GM23338 (cell line): ENCODE data around the gene CCIN. TPM values are rescaled to one million over a fixed set of nuclear protein-coding genes. Genes with fewer than 3 reads are reported as not detected.

Experiments used
- ATAC-seq: fragments of 200-7000 bp; cut with Tn5 transposase; 3 replicates; pipeline ENCODE4 v1.9.1; 2020
- DNase-seq: peaks from one replicate; pipeline ENCODE4 v3.0.0-alpha.2; 2015; ENCODE audit warnings: low spot score
- H2AFZ ChIP-seq: fragments of 200-600 bp; sonication (generic); 2 replicates; pipeline ENCODE4 v1.8.0; 2016; ENCODE audit warnings: antibody characterized with exemption, mild to moderate bottlenecking, moderate library complexity
- H3F3A ChIP-seq: fragments of 200-600 bp; sonication (generic); replicated peaks from 2 replicates; pipeline ENCODE4 v1.8.0; 2017; ENCODE audit warnings: antibody characterized with exemption, mixed run types, low read depth
- H3K27ac ChIP-seq: fragments of 200-600 bp; sonication (generic); 2 replicates; pipeline ENCODE4 v1.6.1; 2016; ENCODE audit warnings: low read depth
- H3K27me3 ChIP-seq: fragments of 200-600 bp; sonication (generic); 2 replicates; pipeline ENCODE4 v1.8.0; 2016; ENCODE audit warnings: mild to moderate bottlenecking, mixed run types, moderate library complexity; ENCODE audit not compliant: insufficient read depth
- H3K36me3 ChIP-seq: fragments of 200-600 bp; sonication (generic); 2 replicates; pipeline ENCODE4 v1.8.0; 2016; ENCODE audit warnings: mild to moderate bottlenecking; ENCODE audit not compliant: insufficient read depth
- H3K4me1 ChIP-seq: fragments of 200-600 bp; sonication (generic); 2 replicates; pipeline ENCODE4 v1.8.0; 2016; ENCODE audit warnings: mild to moderate bottlenecking, moderate library complexity; ENCODE audit not compliant: insufficient read depth
- H3K4me2 ChIP-seq: fragments of 200-600 bp; sonication (generic); 2 replicates; pipeline ENCODE4 v1.7.1; 2017; ENCODE audit warnings: mixed run types
- H3K4me3 ChIP-seq: fragments of 200-600 bp; sonication (generic); 2 replicates; pipeline ENCODE4 v1.6.1; 2016; ENCODE audit warnings: mixed run types
- H3K79me2 ChIP-seq: fragments of 200-600 bp; sonication (generic); replicated peaks from 2 replicates; pipeline ENCODE4 v1.8.0; 2017; ENCODE audit warnings: mild to moderate bottlenecking; ENCODE audit not compliant: insufficient read depth
- H3K9me2 ChIP-seq: fragments of 200-600 bp; sonication (generic); 2 replicates; pipeline ENCODE4 v1.8.0; 2017; ENCODE audit not compliant: insufficient read depth
- H4K20me1 ChIP-seq: fragments of 200-600 bp; sonication (generic); replicated peaks from 2 replicates; pipeline ENCODE4 v1.8.0; 2017; ENCODE audit warnings: mild to moderate bottlenecking; ENCODE audit not compliant: insufficient read depth
- H3K27ac Mint-ChIP-seq: 2 replicates; pipeline ENCODE4 v1.8.0; 2020; ENCODE audit warnings: inconsistent platforms, mild to moderate bottlenecking, moderate library complexity, mixed read lengths
- H3K27me3 Mint-ChIP-seq: 3 replicates; pipeline ENCODE4 v1.8.0; 2022; ENCODE audit warnings: low read depth, mild to moderate bottlenecking, moderate library complexity, mixed read lengths, inconsistent platforms; ENCODE audit not compliant: insufficient read depth, poor library complexity
- H3K36me3 Mint-ChIP-seq: 3 replicates; pipeline ENCODE4 v1.8.0; 2021; ENCODE audit warnings: low read depth, mild to moderate bottlenecking, inconsistent platforms, moderate library complexity, mixed read lengths
- H3K4me1 Mint-ChIP-seq: 3 replicates; pipeline ENCODE4 v1.8.0; 2020; ENCODE audit warnings: mild to moderate bottlenecking, inconsistent platforms, mixed read lengths
- H3K4me3 Mint-ChIP-seq: 3 replicates; pipeline ENCODE4 v1.8.0; 2021; ENCODE audit warnings: moderate library complexity, mild to moderate bottlenecking, inconsistent platforms, mixed read lengths
- H3K9me3 Mint-ChIP-seq: 3 replicates; pipeline ENCODE4 v1.8.0; 2020; ENCODE audit warnings: moderate library complexity, mild to moderate bottlenecking, inconsistent platforms, mixed read lengths
- CREB1 ChIP-seq: fragments of 250-450 bp; sonication (Bioruptor Pico); IDR thresholded peaks from 2 replicates; pipeline ENCODE4 v1.5.0; 2020; ENCODE audit warnings: low read depth, mild to moderate bottlenecking, moderate library complexity
- EZH2 ChIP-seq: fragments of 200-600 bp; sonication (generic); IDR thresholded peaks from one replicate; pipeline ENCODE4 v1.8.0; 2017; ENCODE audit warnings: antibody characterized with exemption, mild to moderate bottlenecking, low read depth; ENCODE audit not compliant: unreplicated experiment
- EZH2phosphoT487 ChIP-seq: fragments of 200-600 bp; sonication (generic); IDR thresholded peaks from one replicate; pipeline ENCODE4 v1.8.1; 2018; ENCODE audit warnings: antibody characterized with exemption; ENCODE audit not compliant: unreplicated experiment
- JUNB ChIP-seq: IDR thresholded peaks from one replicate; pipeline ENCODE4 v1.6.1; 2016; ENCODE audit warnings: antibody characterized with exemption; ENCODE audit not compliant: unreplicated experiment
- NANOG ChIP-seq: IDR thresholded peaks from 2 replicates; pipeline ENCODE4 v1.6.1; 2016; ENCODE audit warnings: antibody characterized with exemption, borderline replicate concordance
- POLR2AphosphoS5 ChIP-seq: IDR thresholded peaks from 2 replicates; pipeline ENCODE4 v1.6.1; 2016; ENCODE audit warnings: antibody characterized with exemption, low read depth
- STAT1 ChIP-seq: IDR thresholded peaks from one replicate; pipeline ENCODE4 v1.6.1; 2016; ENCODE audit warnings: antibody characterized with exemption; ENCODE audit not compliant: unreplicated experiment
- ZNF114 ChIP-seq: fragments of 250-450 bp; sonication (Bioruptor Pico); IDR thresholded peaks from 2 replicates; pipeline ENCODE4 v1.5.0; 2020; ENCODE audit warnings: mild to moderate bottlenecking, moderate library complexity
- ZNF331 ChIP-seq: fragments of 250-450 bp; sonication (Bioruptor Pico); IDR thresholded peaks from 2 replicates; pipeline ENCODE4 v1.5.0; 2020; ENCODE audit warnings: low read depth, mild to moderate bottlenecking, moderate library complexity
- long read RNA-seq: library from polyadenylated mRNA; unstranded; transcript quantifications from one replicate; pipeline ENCODE4 v2.0.0, GENCODE V29; 2020; ENCODE audit not compliant: unreplicated experiment
- polyA plus RNA-seq: library from polyadenylated mRNA; unstranded; fragments of >200 nt; fragmentation: Nextera tagmentation; extraction: Ambion mirVana; gene quantifications from 2 replicates; pipeline ENCODE4 v1.2.1, GENCODE V29; 2016
- total RNA-seq: library from RNA; depleted of rRNA; stranded (reverse); fragments of >200 nt; shearing (Covaris generic); gene quantifications from 2 replicates; pipeline ENCODE4 v1.2.3, GENCODE V29; 2014; rRNA removed
- TF ChIP-seq, protein P1 (sequence below): IDR thresholded peaks from one replicate; pipeline ENCODE4 v1.6.1; 2018; ENCODE audit warnings: antibody characterized with exemption; ENCODE audit not compliant: unreplicated experiment
- TF ChIP-seq, protein P2 (sequence below), 2 experiments: fragments of 200-600 bp in 1 of 2; sonication (generic) in 1 of 2; conservative IDR thresholded peaks; 2 replicates each; pipeline versions ENCODE4 v1.5.1 to v1.6.1; 2016 to 2017; ENCODE audit warnings: antibody characterized with exemption in 2 of 2, low read depth in 2 of 2, mild to moderate bottlenecking in 2 of 2, moderate library complexity in 1 of 2
- TF ChIP-seq, protein P3 (sequence below): IDR thresholded peaks from 2 replicates; pipeline ENCODE4 v1.6.1; 2016; ENCODE audit warnings: antibody characterized with exemption
- TF ChIP-seq, protein P4 (sequence below): fragments of 250-450 bp; sonication (Bioruptor Pico); IDR thresholded peaks from 2 replicates; pipeline ENCODE4 v1.5.0; 2020; ENCODE audit warnings: mild to moderate bottlenecking, moderate library complexity

Gene CCIN
- total RNA-seq (0.14 TPM in 1 of 2 replicates, not detected in the other), polyA plus RNA-seq (not detected in 2 replicates)
- long read RNA-seq, result 0 reads

DNA sequence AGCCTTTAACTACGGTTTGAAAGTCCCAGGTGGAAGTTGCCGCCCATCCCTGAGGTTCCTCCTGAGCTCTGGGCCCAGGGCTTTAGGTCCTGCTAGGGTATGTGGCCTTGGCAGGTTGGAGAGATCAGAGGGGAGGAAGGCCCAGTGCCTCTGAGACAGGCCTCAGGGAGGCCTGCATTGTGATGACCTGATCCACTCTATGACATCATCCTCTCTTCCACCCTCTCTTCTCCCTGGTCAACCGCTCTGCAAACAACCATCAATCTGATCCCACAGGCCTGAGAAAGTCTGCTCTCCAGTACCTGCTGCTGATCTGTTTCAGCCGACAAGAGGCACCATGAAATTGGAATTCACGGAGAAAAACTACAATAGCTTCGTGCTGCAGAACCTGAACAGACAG is at the start of gene CCIN:
CCIN (plus strand) TSS at position 223 of the 400 bp plus-strand sequence; CDS start at position 338, 115 bp downstream.
- H2AFZ ChIP-seq, result no peak within 1 kb of the TSS
- H3K27me3 ChIP-seq, result no peaks in the 10 kb centered on the region
- no peak for DNase-seq
- H3K4me2 ChIP-seq, result no peak within 1 kb of the TSS
- no peaks in the 10 kb centered on the region for H4K20me1 ChIP-seq
- no peak within 1 kb of the TSS for H3K4me3 ChIP-seq
- H3K9me2 ChIP-seq, result no peaks in the 10 kb centered on the region
- Mint-ChIP-seq H3K36me3 (no peaks in the 10 kb centered on the region; the same call in 2 of the 3 replicates), H3K27me3 (peaks cover 19% of the 10 kb centered on the region), H3K4me3 (no peak within 1 kb of the TSS), H3K4me1 (peaks cover 15% of the 10 kb centered on the region), H3K27ac (no peak within 1 kb of the TSS), H3K9me3 (no peaks in the 10 kb centered on the region)
- no peaks in the 10 kb centered on the region for H3K79me2 ChIP-seq
- 0 out of 2 replicates have a peak, but pooled peaks cover under 1% of the 10 kb centered on the region for H3F3A ChIP-seq
- TF ChIP-seq, protein P1, sequence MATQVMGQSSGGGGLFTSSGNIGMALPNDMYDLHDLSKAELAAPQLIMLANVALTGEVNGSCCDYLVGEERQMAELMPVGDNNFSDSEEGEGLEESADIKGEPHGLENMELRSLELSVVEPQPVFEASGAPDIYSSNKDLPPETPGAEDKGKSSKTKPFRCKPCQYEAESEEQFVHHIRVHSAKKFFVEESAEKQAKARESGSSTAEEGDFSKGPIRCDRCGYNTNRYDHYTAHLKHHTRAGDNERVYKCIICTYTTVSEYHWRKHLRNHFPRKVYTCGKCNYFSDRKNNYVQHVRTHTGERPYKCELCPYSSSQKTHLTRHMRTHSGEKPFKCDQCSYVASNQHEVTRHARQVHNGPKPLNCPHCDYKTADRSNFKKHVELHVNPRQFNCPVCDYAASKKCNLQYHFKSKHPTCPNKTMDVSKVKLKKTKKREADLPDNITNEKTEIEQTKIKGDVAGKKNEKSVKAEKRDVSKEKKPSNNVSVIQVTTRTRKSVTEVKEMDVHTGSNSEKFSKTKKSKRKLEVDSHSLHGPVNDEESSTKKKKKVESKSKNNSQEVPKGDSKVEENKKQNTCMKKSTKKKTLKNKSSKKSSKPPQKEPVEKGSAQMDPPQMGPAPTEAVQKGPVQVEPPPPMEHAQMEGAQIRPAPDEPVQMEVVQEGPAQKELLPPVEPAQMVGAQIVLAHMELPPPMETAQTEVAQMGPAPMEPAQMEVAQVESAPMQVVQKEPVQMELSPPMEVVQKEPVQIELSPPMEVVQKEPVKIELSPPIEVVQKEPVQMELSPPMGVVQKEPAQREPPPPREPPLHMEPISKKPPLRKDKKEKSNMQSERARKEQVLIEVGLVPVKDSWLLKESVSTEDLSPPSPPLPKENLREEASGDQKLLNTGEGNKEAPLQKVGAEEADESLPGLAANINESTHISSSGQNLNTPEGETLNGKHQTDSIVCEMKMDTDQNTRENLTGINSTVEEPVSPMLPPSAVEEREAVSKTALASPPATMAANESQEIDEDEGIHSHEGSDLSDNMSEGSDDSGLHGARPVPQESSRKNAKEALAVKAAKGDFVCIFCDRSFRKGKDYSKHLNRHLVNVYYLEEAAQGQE, result no peak
- TF ChIP-seq STAT1 (no peak), ZNF114 (CRISPR knock-in tag) (no peak), NANOG (no peak), JUNB (no peak), EZH2 (no peak), POLR2AphosphoS5 (no peak), CREB1 (CRISPR knock-in tag) (no peak), ZNF331 (CRISPR knock-in tag) (no peak), EZH2phosphoT487 (no peak)
- TF ChIP-seq, protein P2, sequence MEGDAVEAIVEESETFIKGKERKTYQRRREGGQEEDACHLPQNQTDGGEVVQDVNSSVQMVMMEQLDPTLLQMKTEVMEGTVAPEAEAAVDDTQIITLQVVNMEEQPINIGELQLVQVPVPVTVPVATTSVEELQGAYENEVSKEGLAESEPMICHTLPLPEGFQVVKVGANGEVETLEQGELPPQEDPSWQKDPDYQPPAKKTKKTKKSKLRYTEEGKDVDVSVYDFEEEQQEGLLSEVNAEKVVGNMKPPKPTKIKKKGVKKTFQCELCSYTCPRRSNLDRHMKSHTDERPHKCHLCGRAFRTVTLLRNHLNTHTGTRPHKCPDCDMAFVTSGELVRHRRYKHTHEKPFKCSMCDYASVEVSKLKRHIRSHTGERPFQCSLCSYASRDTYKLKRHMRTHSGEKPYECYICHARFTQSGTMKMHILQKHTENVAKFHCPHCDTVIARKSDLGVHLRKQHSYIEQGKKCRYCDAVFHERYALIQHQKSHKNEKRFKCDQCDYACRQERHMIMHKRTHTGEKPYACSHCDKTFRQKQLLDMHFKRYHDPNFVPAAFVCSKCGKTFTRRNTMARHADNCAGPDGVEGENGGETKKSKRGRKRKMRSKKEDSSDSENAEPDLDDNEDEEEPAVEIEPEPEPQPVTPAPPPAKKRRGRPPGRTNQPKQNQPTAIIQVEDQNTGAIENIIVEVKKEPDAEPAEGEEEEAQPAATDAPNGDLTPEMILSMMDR (conservative IDR thresholded peaks at IDR 0.05; ENCODE audit: low read depth in 2 of 2), result no peak
- TF ChIP-seq, protein P3, sequence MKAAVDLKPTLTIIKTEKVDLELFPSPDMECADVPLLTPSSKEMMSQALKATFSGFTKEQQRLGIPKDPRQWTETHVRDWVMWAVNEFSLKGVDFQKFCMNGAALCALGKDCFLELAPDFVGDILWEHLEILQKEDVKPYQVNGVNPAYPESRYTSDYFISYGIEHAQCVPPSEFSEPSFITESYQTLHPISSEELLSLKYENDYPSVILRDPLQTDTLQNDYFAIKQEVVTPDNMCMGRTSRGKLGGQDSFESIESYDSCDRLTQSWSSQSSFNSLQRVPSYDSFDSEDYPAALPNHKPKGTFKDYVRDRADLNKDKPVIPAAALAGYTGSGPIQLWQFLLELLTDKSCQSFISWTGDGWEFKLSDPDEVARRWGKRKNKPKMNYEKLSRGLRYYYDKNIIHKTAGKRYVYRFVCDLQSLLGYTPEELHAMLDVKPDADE, result no peak
- TF ChIP-seq, protein P4, sequence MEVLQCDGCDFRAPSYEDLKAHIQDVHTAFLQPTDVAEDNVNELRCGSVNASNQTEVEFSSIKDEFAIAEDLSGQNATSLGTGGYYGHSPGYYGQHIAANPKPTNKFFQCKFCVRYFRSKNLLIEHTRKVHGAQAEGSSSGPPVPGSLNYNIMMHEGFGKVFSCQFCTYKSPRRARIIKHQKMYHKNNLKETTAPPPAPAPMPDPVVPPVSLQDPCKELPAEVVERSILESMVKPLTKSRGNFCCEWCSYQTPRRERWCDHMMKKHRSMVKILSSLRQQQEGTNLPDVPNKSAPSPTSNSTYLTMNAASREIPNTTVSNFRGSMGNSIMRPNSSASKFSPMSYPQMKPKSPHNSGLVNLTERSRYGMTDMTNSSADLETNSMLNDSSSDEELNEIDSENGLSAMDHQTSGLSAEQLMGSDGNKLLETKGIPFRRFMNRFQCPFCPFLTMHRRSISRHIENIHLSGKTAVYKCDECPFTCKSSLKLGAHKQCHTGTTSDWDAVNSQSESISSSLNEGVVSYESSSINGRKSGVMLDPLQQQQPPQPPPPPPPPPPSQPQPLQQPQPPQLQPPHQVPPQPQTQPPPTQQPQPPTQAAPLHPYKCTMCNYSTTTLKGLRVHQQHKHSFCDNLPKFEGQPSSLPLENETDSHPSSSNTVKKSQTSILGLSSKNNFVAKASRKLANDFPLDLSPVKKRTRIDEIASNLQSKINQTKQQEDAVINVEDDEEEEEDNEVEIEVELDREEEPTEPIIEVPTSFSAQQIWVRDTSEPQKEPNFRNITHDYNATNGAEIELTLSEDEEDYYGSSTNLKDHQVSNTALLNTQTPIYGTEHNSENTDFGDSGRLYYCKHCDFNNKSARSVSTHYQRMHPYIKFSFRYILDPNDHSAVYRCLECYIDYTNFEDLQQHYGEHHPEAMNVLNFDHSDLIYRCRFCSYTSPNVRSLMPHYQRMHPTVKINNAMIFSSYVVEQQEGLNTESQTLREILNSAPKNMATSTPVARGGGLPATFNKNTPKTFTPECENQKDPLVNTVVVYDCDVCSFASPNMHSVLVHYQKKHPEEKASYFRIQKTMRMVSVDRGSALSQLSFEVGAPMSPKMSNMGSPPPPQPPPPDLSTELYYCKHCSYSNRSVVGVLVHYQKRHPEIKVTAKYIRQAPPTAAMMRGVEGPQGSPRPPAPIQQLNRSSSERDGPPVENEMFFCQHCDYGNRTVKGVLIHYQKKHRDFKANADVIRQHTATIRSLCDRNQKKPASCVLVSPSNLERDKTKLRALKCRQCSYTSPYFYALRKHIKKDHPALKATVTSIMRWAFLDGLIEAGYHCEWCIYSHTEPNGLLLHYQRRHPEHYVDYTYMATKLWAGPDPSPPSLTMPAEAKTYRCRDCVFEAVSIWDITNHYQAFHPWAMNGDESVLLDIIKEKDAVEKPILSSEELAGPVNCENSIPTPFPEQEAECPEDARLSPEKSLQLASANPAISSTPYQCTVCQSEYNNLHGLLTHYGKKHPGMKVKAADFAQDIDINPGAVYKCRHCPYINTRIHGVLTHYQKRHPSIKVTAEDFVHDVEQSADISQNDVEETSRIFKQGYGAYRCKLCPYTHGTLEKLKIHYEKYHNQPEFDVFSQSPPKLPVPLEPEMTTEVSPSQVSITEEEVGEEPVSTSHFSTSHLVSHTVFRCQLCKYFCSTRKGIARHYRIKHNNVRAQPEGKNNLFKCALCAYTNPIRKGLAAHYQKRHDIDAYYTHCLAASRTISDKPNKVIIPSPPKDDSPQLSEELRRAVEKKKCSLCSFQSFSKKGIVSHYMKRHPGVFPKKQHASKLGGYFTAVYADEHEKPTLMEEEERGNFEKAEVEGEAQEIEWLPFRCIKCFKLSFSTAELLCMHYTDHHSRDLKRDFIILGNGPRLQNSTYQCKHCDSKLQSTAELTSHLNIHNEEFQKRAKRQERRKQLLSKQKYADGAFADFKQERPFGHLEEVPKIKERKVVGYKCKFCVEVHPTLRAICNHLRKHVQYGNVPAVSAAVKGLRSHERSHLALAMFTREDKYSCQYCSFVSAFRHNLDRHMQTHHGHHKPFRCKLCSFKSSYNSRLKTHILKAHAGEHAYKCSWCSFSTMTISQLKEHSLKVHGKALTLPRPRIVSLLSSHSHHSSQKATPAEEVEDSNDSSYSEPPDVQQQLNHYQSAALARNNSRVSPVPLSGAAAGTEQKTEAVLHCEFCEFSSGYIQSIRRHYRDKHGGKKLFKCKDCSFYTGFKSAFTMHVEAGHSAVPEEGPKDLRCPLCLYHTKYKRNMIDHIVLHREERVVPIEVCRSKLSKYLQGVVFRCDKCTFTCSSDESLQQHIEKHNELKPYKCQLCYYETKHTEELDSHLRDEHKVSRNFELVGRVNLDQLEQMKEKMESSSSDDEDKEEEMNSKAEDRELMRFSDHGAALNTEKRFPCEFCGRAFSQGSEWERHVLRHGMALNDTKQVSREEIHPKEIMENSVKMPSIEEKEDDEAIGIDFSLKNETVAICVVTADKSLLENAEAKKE (CRISPR knock-in tag), result no peak
- no peak within 1 kb of the TSS for H3K27ac ChIP-seq
- no peak for ATAC-seq
- no peaks in the 10 kb centered on the region for H3K36me3 ChIP-seq
- peaks cover 9% of the 10 kb centered on the region for H3K4me1 ChIP-seq
